HepG2 (cell line): Measurements from ENCODE around the gene IL1B. TPM values are rescaled to one million over a fixed set of nuclear protein-coding genes. Genes with fewer than 3 reads are reported as not detected.

ENCODE experiments used
- CCDC6 ChIP-seq: sonication (generic); formaldehyde crosslinking; IDR thresholded peaks from 2 replicates; pipeline ENCODE4 v1.8.1; 2022; ENCODE audit warnings: mild to moderate bottlenecking, missing genetic modification reagents, moderate library complexity
- CTCF ChIP-seq: sonication (generic); formaldehyde crosslinking; IDR thresholded peaks from 2 replicates; pipeline ENCODE4 v1.5.0; 2020; ENCODE audit warnings: mild to moderate bottlenecking, missing genetic modification reagents, moderate library complexity
- KDM6A ChIP-seq: IDR thresholded peaks from 2 replicates; pipeline ENCODE4 v1.6.1; 2016; ENCODE audit warnings: low read depth
- SETDB1 ChIP-seq: sonication (generic); formaldehyde crosslinking; IDR thresholded peaks from 2 replicates; pipeline ENCODE4 v1.5.1; 2020; ENCODE audit warnings: missing genetic modification reagents, mild to moderate bottlenecking, borderline replicate concordance
- SIX1 ChIP-seq: sonication (generic); formaldehyde crosslinking; IDR thresholded peaks from 2 replicates; pipeline ENCODE4 v1.4.0; 2020; ENCODE audit warnings: missing genetic modification reagents, borderline replicate concordance
- TEAD3 ChIP-seq: optimal IDR thresholded peaks from 2 replicates; pipeline ENCODE3; 2016; ENCODE audit warnings: borderline replicate concordance
- ZNF550 ChIP-seq: sonication (generic); formaldehyde crosslinking; IDR thresholded peaks from 2 replicates; pipeline ENCODE4 v1.4.0; 2020; ENCODE audit warnings: mild to moderate bottlenecking, missing genetic modification reagents, borderline replicate concordance
- polyA plus RNA-seq, 8 experiments: library from polyadenylated mRNA; depleted of rRNA in 3 of 8; stranded (reverse) in 7 of 8; unstranded in 1 of 8; fragments of >200 nt; fragmentation: Illumina TruSeq in 4 of 8; extraction: Trizol in 4 of 8; gene quantifications; 2 replicates each; pipeline versions ENCODE4 v1.2.1 to v1.2.3, GENCODE V29; 2011 to 2016; ENCODE audit warnings: low read depth in 4 of 8, missing spikeins in 1 of 8, mixed read lengths in 1 of 8; ENCODE audit not compliant: insufficient read depth in 1 of 8
- total RNA-seq, 5 experiments: library from RNA; depleted of rRNA; stranded (reverse); fragments of >200 nt; fragmentation: Illumina TruSeq; extraction: Trizol; gene quantifications; 2 replicates each; pipeline ENCODE4 v1.2.3, GENCODE V29; 2016; ENCODE audit warnings: low read depth in 1 of 5
- TF ChIP-seq, protein P1 (sequence below): sonication (generic); formaldehyde crosslinking; IDR thresholded peaks from 2 replicates; pipeline ENCODE4 v1.4.0; 2020; ENCODE audit warnings: missing genetic modification reagents
- TF ChIP-seq, protein P2 (sequence below): sonication (generic); formaldehyde crosslinking; IDR thresholded peaks from 2 replicates; pipeline ENCODE4 v1.8.0; 2022; ENCODE audit warnings: mild to moderate bottlenecking, missing genetic modification reagents
- TF ChIP-seq, protein P3 (sequence below): sonication (generic); formaldehyde crosslinking; IDR thresholded peaks from 2 replicates; pipeline ENCODE4 v1.5.0; 2020; ENCODE audit warnings: missing genetic modification reagents
- TF ChIP-seq, protein P4 (sequence below): sonication (generic); formaldehyde crosslinking; IDR thresholded peaks from 2 replicates; pipeline ENCODE4 v1.5.0; 2020; ENCODE audit warnings: mild to moderate bottlenecking, missing genetic modification reagents, borderline replicate concordance

IL1B gene
- total and polyA plus RNA-seq, 2 of the 13 experiments (the other 11 are each of a cell fraction or from before 2014, with no cell fraction given) = 0.18 TPM; not detected in 1

DNA sequence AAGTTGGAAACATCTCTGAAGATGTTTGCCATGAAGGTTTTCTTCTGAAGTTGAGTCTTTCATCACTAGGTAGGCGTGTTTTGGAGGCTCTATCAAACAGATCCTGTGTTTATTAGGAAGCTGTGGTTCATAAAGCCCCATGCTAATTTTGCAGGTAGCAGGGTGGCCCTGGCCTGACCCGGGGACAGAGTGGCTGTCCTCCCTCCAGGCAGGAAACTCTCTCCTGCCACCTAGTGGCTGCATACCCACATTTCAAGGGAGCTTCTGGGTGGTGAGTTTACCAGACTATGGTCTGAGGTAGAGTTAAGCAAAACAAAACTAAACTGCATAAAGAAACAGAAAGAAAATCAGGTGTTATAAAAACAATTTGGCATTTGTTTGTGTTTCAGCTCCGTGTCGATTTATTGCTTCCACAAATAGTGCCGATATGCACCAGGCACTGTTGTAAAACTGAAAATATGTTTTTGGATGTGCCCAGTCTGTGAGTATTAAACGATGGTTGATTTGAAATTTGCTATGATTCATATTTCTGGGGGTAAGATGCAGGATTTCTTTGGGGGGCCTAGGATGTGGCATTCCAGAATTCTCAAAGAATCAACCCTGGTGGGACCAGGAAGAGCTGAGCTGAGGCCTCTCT is 48.4 kb upstream of the IL1B start (continued):
- TF ChIP-seq, protein P1, sequence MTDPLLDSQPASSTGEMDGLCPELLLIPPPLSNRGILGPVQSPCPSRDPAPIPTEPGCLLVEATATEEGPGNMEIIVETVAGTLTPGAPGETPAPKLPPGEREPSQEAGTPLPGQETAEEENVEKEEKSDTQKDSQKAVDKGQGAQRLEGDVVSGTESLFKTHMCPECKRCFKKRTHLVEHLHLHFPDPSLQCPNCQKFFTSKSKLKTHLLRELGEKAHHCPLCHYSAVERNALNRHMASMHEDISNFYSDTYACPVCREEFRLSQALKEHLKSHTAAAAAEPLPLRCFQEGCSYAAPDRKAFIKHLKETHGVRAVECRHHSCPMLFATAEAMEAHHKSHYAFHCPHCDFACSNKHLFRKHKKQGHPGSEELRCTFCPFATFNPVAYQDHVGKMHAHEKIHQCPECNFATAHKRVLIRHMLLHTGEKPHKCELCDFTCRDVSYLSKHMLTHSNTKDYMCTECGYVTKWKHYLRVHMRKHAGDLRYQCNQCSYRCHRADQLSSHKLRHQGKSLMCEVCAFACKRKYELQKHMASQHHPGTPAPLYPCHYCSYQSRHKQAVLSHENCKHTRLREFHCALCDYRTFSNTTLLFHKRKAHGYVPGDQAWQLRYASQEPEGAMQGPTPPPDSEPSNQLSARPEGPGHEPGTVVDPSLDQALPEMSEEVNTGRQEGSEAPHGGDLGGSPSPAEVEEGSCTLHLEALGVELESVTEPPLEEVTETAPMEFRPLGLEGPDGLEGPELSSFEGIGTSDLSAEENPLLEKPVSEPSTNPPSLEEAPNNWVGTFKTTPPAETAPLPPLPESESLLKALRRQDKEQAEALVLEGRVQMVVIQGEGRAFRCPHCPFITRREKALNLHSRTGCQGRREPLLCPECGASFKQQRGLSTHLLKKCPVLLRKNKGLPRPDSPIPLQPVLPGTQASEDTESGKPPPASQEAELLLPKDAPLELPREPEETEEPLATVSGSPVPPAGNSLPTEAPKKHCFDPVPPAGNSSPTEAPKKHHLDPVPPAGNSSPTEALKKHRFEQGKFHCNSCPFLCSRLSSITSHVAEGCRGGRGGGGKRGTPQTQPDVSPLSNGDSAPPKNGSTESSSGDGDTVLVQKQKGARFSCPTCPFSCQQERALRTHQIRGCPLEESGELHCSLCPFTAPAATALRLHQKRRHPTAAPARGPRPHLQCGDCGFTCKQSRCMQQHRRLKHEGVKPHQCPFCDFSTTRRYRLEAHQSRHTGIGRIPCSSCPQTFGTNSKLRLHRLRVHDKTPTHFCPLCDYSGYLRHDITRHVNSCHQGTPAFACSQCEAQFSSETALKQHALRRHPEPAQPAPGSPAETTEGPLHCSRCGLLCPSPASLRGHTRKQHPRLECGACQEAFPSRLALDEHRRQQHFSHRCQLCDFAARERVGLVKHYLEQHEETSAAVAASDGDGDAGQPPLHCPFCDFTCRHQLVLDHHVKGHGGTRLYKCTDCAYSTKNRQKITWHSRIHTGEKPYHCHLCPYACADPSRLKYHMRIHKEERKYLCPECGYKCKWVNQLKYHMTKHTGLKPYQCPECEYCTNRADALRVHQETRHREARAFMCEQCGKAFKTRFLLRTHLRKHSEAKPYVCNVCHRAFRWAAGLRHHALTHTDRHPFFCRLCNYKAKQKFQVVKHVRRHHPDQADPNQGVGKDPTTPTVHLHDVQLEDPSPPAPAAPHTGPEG (CRISPR knock-in tag) = no peak
- TF ChIP-seq, protein P2, sequence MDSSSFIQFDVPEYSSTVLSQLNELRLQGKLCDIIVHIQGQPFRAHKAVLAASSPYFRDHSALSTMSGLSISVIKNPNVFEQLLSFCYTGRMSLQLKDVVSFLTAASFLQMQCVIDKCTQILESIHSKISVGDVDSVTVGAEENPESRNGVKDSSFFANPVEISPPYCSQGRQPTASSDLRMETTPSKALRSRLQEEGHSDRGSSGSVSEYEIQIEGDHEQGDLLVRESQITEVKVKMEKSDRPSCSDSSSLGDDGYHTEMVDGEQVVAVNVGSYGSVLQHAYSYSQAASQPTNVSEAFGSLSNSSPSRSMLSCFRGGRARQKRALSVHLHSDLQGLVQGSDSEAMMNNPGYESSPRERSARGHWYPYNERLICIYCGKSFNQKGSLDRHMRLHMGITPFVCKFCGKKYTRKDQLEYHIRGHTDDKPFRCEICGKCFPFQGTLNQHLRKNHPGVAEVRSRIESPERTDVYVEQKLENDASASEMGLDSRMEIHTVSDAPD = no peak
- TF ChIP-seq SETDB1 (CRISPR knock-in tag) (no peak), CCDC6 (CRISPR knock-in tag) (0 out of 2 replicates have a peak, but pooled peaks have one; percentile 50), ZNF550 (CRISPR knock-in tag) (no peak), KDM6A (CRISPR knock-in tag) (no peak), SIX1 (CRISPR knock-in tag) (no peak), TEAD3 (CRISPR knock-in tag) (peak; percentile 83), CTCF (CRISPR knock-in tag) (peak; percentile 94)
- TF ChIP-seq, protein P3, sequence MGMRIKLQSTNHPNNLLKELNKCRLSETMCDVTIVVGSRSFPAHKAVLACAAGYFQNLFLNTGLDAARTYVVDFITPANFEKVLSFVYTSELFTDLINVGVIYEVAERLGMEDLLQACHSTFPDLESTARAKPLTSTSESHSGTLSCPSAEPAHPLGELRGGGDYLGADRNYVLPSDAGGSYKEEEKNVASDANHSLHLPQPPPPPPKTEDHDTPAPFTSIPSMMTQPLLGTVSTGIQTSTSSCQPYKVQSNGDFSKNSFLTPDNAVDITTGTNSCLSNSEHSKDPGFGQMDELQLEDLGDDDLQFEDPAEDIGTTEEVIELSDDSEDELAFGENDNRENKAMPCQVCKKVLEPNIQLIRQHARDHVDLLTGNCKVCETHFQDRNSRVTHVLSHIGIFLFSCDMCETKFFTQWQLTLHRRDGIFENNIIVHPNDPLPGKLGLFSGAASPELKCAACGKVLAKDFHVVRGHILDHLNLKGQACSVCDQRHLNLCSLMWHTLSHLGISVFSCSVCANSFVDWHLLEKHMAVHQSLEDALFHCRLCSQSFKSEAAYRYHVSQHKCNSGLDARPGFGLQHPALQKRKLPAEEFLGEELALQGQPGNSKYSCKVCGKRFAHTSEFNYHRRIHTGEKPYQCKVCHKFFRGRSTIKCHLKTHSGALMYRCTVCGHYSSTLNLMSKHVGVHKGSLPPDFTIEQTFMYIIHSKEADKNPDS (CRISPR knock-in tag) = no peak
- TF ChIP-seq, protein P4, sequence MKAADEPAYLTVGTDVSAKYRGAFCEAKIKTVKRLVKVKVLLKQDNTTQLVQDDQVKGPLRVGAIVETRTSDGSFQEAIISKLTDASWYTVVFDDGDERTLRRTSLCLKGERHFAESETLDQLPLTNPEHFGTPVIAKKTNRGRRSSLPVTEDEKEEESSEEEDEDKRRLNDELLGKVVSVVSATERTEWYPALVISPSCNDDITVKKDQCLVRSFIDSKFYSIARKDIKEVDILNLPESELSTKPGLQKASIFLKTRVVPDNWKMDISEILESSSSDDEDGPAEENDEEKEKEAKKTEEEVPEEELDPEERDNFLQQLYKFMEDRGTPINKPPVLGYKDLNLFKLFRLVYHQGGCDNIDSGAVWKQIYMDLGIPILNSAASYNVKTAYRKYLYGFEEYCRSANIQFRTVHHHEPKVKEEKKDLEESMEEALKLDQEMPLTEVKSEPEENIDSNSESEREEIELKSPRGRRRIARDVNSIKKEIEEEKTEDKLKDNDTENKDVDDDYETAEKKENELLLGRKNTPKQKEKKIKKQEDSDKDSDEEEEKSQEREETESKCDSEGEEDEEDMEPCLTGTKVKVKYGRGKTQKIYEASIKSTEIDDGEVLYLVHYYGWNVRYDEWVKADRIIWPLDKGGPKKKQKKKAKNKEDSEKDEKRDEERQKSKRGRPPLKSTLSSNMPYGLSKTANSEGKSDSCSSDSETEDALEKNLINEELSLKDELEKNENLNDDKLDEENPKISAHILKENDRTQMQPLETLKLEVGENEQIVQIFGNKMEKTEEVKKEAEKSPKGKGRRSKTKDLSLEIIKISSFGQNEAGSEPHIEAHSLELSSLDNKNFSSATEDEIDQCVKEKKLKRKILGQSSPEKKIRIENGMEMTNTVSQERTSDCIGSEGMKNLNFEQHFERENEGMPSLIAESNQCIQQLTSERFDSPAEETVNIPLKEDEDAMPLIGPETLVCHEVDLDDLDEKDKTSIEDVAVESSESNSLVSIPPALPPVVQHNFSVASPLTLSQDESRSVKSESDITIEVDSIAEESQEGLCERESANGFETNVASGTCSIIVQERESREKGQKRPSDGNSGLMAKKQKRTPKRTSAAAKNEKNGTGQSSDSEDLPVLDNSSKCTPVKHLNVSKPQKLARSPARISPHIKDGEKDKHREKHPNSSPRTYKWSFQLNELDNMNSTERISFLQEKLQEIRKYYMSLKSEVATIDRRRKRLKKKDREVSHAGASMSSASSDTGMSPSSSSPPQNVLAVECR (CRISPR knock-in tag) = no peak; the same call in 1 of the 2 replicates
